ENCODE measurements around the gene GGCX. TPM values are rescaled to one million over a fixed set of nuclear protein-coding genes. Genes with fewer than 3 reads are reported as not detected.

GGCX gene
- total RNA-seq, 2 donors from 2014 or later = 28.4 to 38.4 TPM

GRCh38 chr2:85582492-85582891, 21.2 kb upstream of the GGCX start:
- DNase-seq (ENCODE audit: low spot score) = no peak
- no peak overlapping the region for H3K4me3 ChIP-seq
- TF ChIP-seq CTCF (IDR thresholded peaks at IDR 0.05) = no peak
- H3K27ac ChIP-seq = no peak overlapping the region
- no peak for ATAC-seq (ENCODE audit: insufficient number of reproducible peaks, low FRiP score, low read depth)
- H3K4me1 ChIP-seq (ENCODE audit: control insufficient read depth in 1 of 2, low read depth in 2 of 2) = peaks cover 24 to 64% of the 10 kb centered on the region in 2 donors
- H3K9me3 ChIP-seq = no peaks in the 10 kb centered on the region
- H3K27me3 ChIP-seq (replicated peaks; ENCODE audit: insufficient read depth) = no peaks in the 10 kb centered on the region
- no peaks in the 10 kb centered on the region for H3K36me3 ChIP-seq

- Histone ChIP-seq H3K4me1 (ENCODE audit: control insufficient read depth in 1 of 2, low read depth in 2 of 2) (peaks cover 8 to 41% of the 10 kb centered on the region in 2 donors), H3K27me3 (replicated peaks; ENCODE audit: insufficient read depth) (no peaks in the 10 kb centered on the region), H3K4me3 (no peak overlapping the region), H3K36me3 (no peaks in the 10 kb centered on the region), H3K9me3 (no peaks in the 10 kb centered on the region), H3K27ac (peak overlapping the region; percentile 21 to 41)
- ATAC-seq (ENCODE audit: insufficient number of reproducible peaks, low FRiP score, low read depth) (no peak), DNase-seq (ENCODE audit: low spot score) (no peak)
- no peak for TF ChIP-seq CTCF (IDR thresholded peaks at IDR 0.05)
These were observed 18.9 kb upstream of the GGCX start for GRCh38 chr2:85580206-85580605.

DNA sequence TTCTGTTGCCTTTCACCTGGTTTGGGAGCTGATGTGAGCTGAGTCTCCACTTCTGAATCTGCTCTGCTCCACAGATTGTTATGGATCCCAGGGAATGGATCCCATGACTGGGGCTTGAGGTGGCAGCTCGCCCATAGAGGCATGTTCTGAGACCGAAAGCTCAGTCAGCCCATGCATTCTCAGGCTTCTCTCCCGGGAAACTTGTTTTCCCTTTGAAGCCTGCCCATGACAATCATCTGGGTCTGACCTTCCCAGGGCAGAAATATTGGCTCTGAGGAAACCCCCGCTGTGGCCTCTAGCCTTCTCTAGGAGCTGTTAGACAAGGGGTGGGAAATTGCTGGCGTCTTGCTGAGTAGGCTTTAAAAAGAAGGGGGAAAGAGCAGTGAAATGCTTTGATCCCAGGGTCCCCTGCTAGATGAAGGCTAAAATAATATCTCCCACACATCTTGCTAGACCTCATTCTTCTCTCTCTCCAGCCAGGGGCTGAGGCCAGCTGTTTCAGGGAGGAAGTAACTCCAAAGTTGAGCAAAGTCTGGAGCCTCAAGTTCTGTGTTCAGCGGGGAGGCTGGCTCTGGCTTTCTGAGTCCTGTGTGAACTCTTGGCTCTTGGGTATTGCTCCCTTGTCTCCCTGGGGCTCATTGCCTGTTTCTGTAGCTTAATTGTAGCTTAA, 18.1 kb upstream of the GGCX start:
- peak overlapping the region; percentile 21 to 41 for H3K27ac ChIP-seq
- DNase-seq (ENCODE audit: low spot score) (no peak), ATAC-seq (ENCODE audit: insufficient number of reproducible peaks, low FRiP score, low read depth) (no peak)
- H3K9me3 ChIP-seq = no peaks in the 10 kb centered on the region
- no peaks in the 10 kb centered on the region for H3K27me3 ChIP-seq (replicated peaks; ENCODE audit: insufficient read depth)
- peaks cover 3 to 33% of the 10 kb centered on the region in 2 donors for H3K4me1 ChIP-seq (ENCODE audit: control insufficient read depth in 1 of 2, low read depth in 2 of 2)
- H3K36me3 ChIP-seq = no peaks in the 10 kb centered on the region
- no peak overlapping the region for H3K4me3 ChIP-seq
- no peak for TF ChIP-seq CTCF (IDR thresholded peaks at IDR 0.05)

DNA sequence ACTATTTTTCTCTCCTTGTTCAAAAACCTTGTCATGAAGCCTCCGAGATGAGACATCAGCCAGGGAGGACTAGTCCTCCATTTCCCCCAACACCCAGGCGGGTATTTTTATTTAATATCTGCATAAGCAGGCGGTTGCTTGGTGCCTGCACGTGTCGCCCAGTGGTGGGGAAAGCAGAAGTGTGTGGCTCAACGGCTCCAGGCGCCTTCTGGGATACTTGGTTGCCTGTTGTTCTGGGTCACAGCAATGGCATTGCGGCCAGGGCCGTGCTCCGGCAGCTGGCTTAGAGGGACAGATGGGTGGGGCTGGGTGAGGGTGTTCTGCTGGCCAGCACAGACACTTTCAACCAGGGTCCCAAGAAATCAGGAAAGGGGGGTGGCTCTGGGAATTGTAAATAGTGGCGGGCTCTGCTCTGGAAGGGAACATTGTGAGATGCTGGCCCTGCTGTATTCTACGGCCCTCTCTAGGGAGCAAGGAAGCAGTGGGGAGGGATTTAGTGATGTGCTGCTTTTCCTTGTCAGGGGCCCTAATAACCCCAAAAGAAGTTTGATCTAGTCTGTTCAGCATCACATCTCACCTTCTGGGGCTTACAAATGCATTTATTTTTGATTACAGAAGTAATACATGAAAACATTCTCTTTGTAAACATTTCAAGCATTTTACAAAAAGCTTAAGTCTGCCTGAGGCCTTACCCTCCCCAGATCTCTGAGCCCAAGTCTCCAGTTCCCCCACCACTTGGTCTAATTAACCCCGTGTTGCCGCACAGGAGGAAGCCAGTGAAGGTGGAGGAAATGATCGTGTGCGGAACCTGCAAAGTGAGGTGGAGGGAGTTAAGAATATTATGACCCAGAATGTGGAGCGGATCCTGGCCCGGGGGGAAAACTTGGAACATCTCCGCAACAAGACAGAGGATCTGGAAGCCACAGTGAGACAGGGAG, 17.2 kb upstream of the GGCX start:
- TF ChIP-seq CTCF (IDR thresholded peaks at IDR 0.05) = no peak
- Histone ChIP-seq H3K27me3 (replicated peaks; ENCODE audit: insufficient read depth) (no peaks in the 10 kb centered on the region), H3K4me1 (ENCODE audit: control insufficient read depth in 1 of 2, low read depth in 2 of 2) (peaks cover 0 to 27% of the 10 kb centered on the region in 2 donors), H3K4me3 (peak overlapping the region; percentile 54), H3K36me3 (no peaks in the 10 kb centered on the region), H3K27ac (peak overlapping the region; percentile 41 to 50), H3K9me3 (no peaks in the 10 kb centered on the region)
- no peak for DNase-seq (ENCODE audit: low spot score)
- no peak for ATAC-seq (ENCODE audit: insufficient number of reproducible peaks, low FRiP score, low read depth)
